CD4-positive, alpha-beta T cell treated with Interleukin-1 beta for 1 hour (primary cell): ENCODE measurements around the gene CLDN3.
A peak's percentile ranks its signal among the peaks of the same experiment; 100 is the strongest.
"Not testable (repeated sequence)": the region's sequence is repeated elsewhere in the genome, so short reads cannot be mapped to it uniquely, and the experiment has no call there.

Experiments used
- DNase-seq, 2 donors: peaks; one replicate each; pipeline ENCODE4 v3.0.0-alpha.2; 2020 to 2022

The CLDN3 gene

GRCh38 chr7:73736885-73737284, 33.2 kb downstream of the CLDN3 start:
- no peak for DNase-seq

- DNase-seq, result no peak
Observed at GRCh38 chr7:73735528-73735905, 34.6 kb downstream of the CLDN3 start.

- DNase-seq, result peak; percentile 85 to 90
Observed at GRCh38 chr7:73734619-73735527, 35.2 kb downstream of the CLDN3 start.

- DNase-seq, result no peak
Observed at GRCh38 chr7:73732397-73732796, 37.7 kb downstream of the CLDN3 start.

GRCh38 chr7:73730485-73730884, 39.6 kb downstream of the CLDN3 start:
- DNase-seq, result no peak

GRCh38 chr7:73728551-73728950, 41.5 kb downstream of the CLDN3 start:
- DNase-seq, result no peak

- no peak for DNase-seq
Observed at GRCh38 chr7:73727952-73728351, 42.1 kb downstream of the CLDN3 start.

GRCh38 chr7:73726083-73726466, 44.0 kb downstream of the CLDN3 start:
- DNase-seq, result no peak

- no peak for DNase-seq
Observed at GRCh38 chr7:73723813-73724212, 46.3 kb downstream of the CLDN3 start.

GRCh38 chr7:73722785-73723184, 47.3 kb downstream of the CLDN3 start:
- no peak for DNase-seq

- DNase-seq, result not testable (repeated sequence)
Observed at GRCh38 chr7:73722182-73722581, 47.9 kb downstream of the CLDN3 start.

GRCh38 chr7:73721377-73721817, 48.7 kb downstream of the CLDN3 start:
- no peak for DNase-seq

- not testable (repeated sequence) for DNase-seq
Observed at GRCh38 chr7:73720443-73720842, 49.6 kb downstream of the CLDN3 start.

GRCh38 chr7:73719806-73720169, 50.3 kb downstream of the CLDN3 start:
- DNase-seq, result no peak
